ENCODE measurements around the gene TMCC2.
"Not testable (repeated sequence)": the region's sequence is repeated elsewhere in the genome, so short reads cannot be mapped to it uniquely, and the experiment has no call there.

TMCC2 gene

GRCh38 chr1:205280666-205281395, 53.1 kb downstream of the TMCC2 start:
- DNase-seq (ENCODE audit: low spot score) = not testable (repeated sequence)

GRCh38 chr1:205283270-205284147, 55.8 kb downstream of the TMCC2 start:
- no peak for DNase-seq (ENCODE audit: low spot score)

- peak; percentile 94 for DNase-seq (ENCODE audit: low spot score)
These were observed 56.8 kb downstream of the TMCC2 start for GRCh38 chr1:205284420-205285144.

- DNase-seq (ENCODE audit: low spot score) = no peak
These were observed 57.8 kb downstream of the TMCC2 start for GRCh38 chr1:205285381-205286101.

- no peak for DNase-seq (ENCODE audit: low spot score)
These were observed 58.7 kb downstream of the TMCC2 start for GRCh38 chr1:205286335-205286950.

- no peak for DNase-seq (ENCODE audit: low spot score)
These were observed 59.3 kb downstream of the TMCC2 start for GRCh38 chr1:205287076-205287475.

- DNase-seq (ENCODE audit: low spot score) = no peak
These were observed 60.2 kb downstream of the TMCC2 start for GRCh38 chr1:205287767-205288559.

GRCh38 chr1:205291596-205291995, 63.9 kb downstream of the TMCC2 start:
- no peak for DNase-seq (ENCODE audit: low spot score)

- no peak for DNase-seq (ENCODE audit: low spot score)
These were observed 65.8 kb downstream of the TMCC2 start for GRCh38 chr1:205293350-205294074.

GRCh38 chr1:205294175-205294917, 66.6 kb downstream of the TMCC2 start:
- no peak for DNase-seq (ENCODE audit: low spot score)

GRCh38 chr1:205294934-205295333, 67.2 kb downstream of the TMCC2 start:
- no peak for DNase-seq (ENCODE audit: low spot score)

GRCh38 chr1:205296154-205296553, 68.4 kb downstream of the TMCC2 start:
- DNase-seq (ENCODE audit: low spot score) = no peak

- not testable (repeated sequence) for DNase-seq (ENCODE audit: low spot score)
These were observed 69.9 kb downstream of the TMCC2 start for GRCh38 chr1:205297546-205298177.

GRCh38 chr1:205298191-205298994, 70.6 kb downstream of the TMCC2 start:
- no peak for DNase-seq (ENCODE audit: low spot score)

GRCh38 chr1:205300149-205300548, 72.4 kb downstream of the TMCC2 start:
- no peak for DNase-seq (ENCODE audit: low spot score)

GRCh38 chr1:205301205-205301821, 73.6 kb downstream of the TMCC2 start:
- no peak for DNase-seq (ENCODE audit: low spot score)

- DNase-seq (ENCODE audit: low spot score) = no peak
These were observed 74.3 kb downstream of the TMCC2 start for GRCh38 chr1:205301842-205302588.

All from putamen (tissue), 1 donor.